Vagina (tissue), 2 donors: ENCODE measurements around the gene FGFBP3. TPM values are rescaled to one million over a fixed set of nuclear protein-coding genes. Genes with fewer than 3 reads are reported as not detected.

ENCODE experiments used
- DNase-seq, 2 donors: peaks; one replicate each; pipeline ENCODE4 v3.0.0-alpha.2; 2017; ENCODE audit errors: extremely low spot score in 2 of 2
- H3K27ac ChIP-seq: fragments of 200-600 bp; sonication (generic); one replicate; pipeline ENCODE4 v1.5.1; 2019
- H3K27me3 ChIP-seq: fragments of 200-600 bp; sonication (generic); one replicate; pipeline ENCODE4 v1.5.1; 2019
- H3K36me3 ChIP-seq, 2 donors: fragments of 200-600 bp; sonication (generic); one replicate each; pipeline ENCODE4 v1.5.1; 2017 to 2019
- H3K4me1 ChIP-seq: fragments of 200-600 bp; sonication (generic); one replicate; pipeline ENCODE4 v1.5.1; 2019
- H3K4me3 ChIP-seq, 2 donors: fragments of 200-600 bp; sonication (generic); 1 replicate in 1 of 2; 2 replicates in 1 of 2; pipeline ENCODE4 v1.5.1; 2016 to 2019
- H3K9me3 ChIP-seq: fragments of 200-600 bp; sonication (generic); one replicate; pipeline ENCODE4 v1.5.1; 2019
- CTCF ChIP-seq, 3 experiments: fragments of 450-650 bp in 2 of 3; fragments of 200-600 bp in 1 of 3; sonication (generic) in 1 of 3; IDR thresholded peaks; one replicate each; pipeline ENCODE4 v1.5.1; 2017 to 2019; ENCODE audit warnings: antibody characterized with exemption in 3 of 3, mild to moderate bottlenecking in 2 of 3, moderate library complexity in 2 of 3
- POLR2A ChIP-seq, 2 donors: fragments of 450-650 bp; IDR thresholded peaks; one replicate each; pipeline ENCODE4 v1.6.1; 2017; ENCODE audit warnings: antibody characterized with exemption in 2 of 2, mild to moderate bottlenecking in 2 of 2, moderate library complexity in 2 of 2
- POLR2AphosphoS5 ChIP-seq, 2 donors: sonication (generic); formaldehyde crosslinking; IDR thresholded peaks; one replicate each; pipeline ENCODE4 v1.9.0; 2017; ENCODE audit warnings: antibody characterized with exemption in 2 of 2, mild to moderate bottlenecking in 2 of 2, low read depth in 1 of 2; ENCODE audit not compliant: insufficient read depth in 1 of 2
- intact Hi-C: fragments of 100-400 bp; cut with DNase I; formaldehyde crosslinking; loops from one replicate; pipeline ENCODE4 v1.15.1; 2023
- total RNA-seq: library from RNA; depleted of rRNA; stranded (reverse); fragments of >200 nt; gene quantifications from one replicate; pipeline ENCODE4 v1.2.3, GENCODE V29; 2016

FGFBP3 gene
- total RNA-seq, 1 donor from 2014 or later: 0.74 TPM

GRCh38 chr10:91875779-91876178 lies 33.5 kb downstream of the FGFBP3 start:
- H3K9me3 ChIP-seq: no peaks in the 10 kb centered on the region
- no peaks in the 10 kb centered on the region for H3K27me3 ChIP-seq
- no peaks in the 10 kb centered on the region for H3K4me1 ChIP-seq
- no peak overlapping the region for H3K27ac ChIP-seq
- intact Hi-C loops: no loop called here
- TF ChIP-seq POLR2A (IDR thresholded peaks at IDR 0.05): no peak
- no peak for TF ChIP-seq CTCF (IDR thresholded peaks at IDR 0.05)
- no peak for TF ChIP-seq POLR2AphosphoS5 (IDR thresholded peaks at IDR 0.05; ENCODE audit: insufficient read depth in 1 of 2, low read depth in 1 of 2)
- H3K36me3 ChIP-seq: no peaks in the 10 kb centered on the region
- no peak for DNase-seq
- H3K4me3 ChIP-seq: no peak overlapping the region

GRCh38 chr10:91875156-91875555 lies 34.1 kb downstream of the FGFBP3 start:
- H3K36me3 ChIP-seq: no peaks in the 10 kb centered on the region
- H3K27me3 ChIP-seq: no peaks in the 10 kb centered on the region
- no peaks in the 10 kb centered on the region for H3K4me1 ChIP-seq
- intact Hi-C loops: no loop called here
- no peak for DNase-seq
- H3K27ac ChIP-seq: no peak overlapping the region
- H3K9me3 ChIP-seq: no peaks in the 10 kb centered on the region
- TF ChIP-seq CTCF (IDR thresholded peaks at IDR 0.05): no peak
- H3K4me3 ChIP-seq: no peak overlapping the region

GRCh38 chr10:91865562-91866081 lies 43.7 kb downstream of the FGFBP3 start:
- no peaks in the 10 kb centered on the region for H3K27me3 ChIP-seq
- intact Hi-C loops: no loop called here
- no peak overlapping the region for H3K4me3 ChIP-seq
- no peak for DNase-seq
- TF ChIP-seq CTCF (IDR thresholded peaks at IDR 0.05) (no peak), POLR2A (IDR thresholded peaks at IDR 0.05) (no peak), POLR2AphosphoS5 (IDR thresholded peaks at IDR 0.05; ENCODE audit: insufficient read depth in 1 of 2, low read depth in 1 of 2) (no peak)
- no peak overlapping the region for H3K27ac ChIP-seq
- H3K9me3 ChIP-seq: no peaks in the 10 kb centered on the region
- no peaks in the 10 kb centered on the region for H3K4me1 ChIP-seq
- H3K36me3 ChIP-seq: peaks cover 0 to 22% of the 10 kb centered on the region in 2 donors

DNA sequence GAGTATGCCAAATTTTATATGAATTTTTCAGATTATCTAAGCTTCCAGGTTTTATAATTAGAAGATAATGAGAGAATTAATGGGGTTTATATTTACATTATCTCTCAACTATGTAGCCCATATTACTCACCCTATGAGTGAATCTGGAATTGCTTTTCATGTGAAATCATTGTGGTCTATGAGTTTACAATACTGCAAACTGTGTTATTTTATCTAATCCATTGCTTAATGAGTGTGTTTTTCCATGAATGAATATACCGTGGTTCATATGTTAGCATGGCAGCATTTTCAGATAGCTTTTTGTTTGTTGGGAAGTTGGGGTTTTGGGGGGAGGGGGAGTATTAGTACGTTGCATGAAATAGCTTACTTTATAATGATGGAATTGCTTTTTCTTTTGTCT lies 44.5 kb downstream of the FGFBP3 start:
- H3K36me3 ChIP-seq: peaks cover 0 to 31% of the 10 kb centered on the region in 2 donors
- TF ChIP-seq POLR2A (IDR thresholded peaks at IDR 0.05) (no peak), CTCF (IDR thresholded peaks at IDR 0.05) (no peak), POLR2AphosphoS5 (IDR thresholded peaks at IDR 0.05; ENCODE audit: insufficient read depth in 1 of 2, low read depth in 1 of 2) (no peak)

GRCh38 chr10:91864099-91864498 lies 45.2 kb downstream of the FGFBP3 start:
- intact Hi-C loops: no loop called here
- H3K27me3 ChIP-seq: no peaks in the 10 kb centered on the region
- DNase-seq: no peak
- TF ChIP-seq POLR2AphosphoS5 (IDR thresholded peaks at IDR 0.05; ENCODE audit: insufficient read depth in 1 of 2, low read depth in 1 of 2) (no peak), CTCF (IDR thresholded peaks at IDR 0.05) (no peak), POLR2A (IDR thresholded peaks at IDR 0.05) (no peak)
- H3K36me3 ChIP-seq: peaks cover 0 to 37% of the 10 kb centered on the region in 2 donors
- no peaks in the 10 kb centered on the region for H3K9me3 ChIP-seq
- H3K4me3 ChIP-seq: no peak overlapping the region
- no peaks in the 10 kb centered on the region for H3K4me1 ChIP-seq
- no peak overlapping the region for H3K27ac ChIP-seq

More for the DNA sequence above, 44.5 kb downstream of the FGFBP3 start:
- H3K27ac ChIP-seq: no peak overlapping the region
- no peak overlapping the region for H3K4me3 ChIP-seq
- H3K9me3 ChIP-seq: no peaks in the 10 kb centered on the region
- intact Hi-C loops: no loop called here
- no peaks in the 10 kb centered on the region for H3K27me3 ChIP-seq
- no peaks in the 10 kb centered on the region for H3K4me1 ChIP-seq
- DNase-seq: no peak
